HG03442 (cell line): ENCODE measurements around the gene PPRC1.

Experiments used
- ATAC-seq: cut with Tn5 transposase; IDR thresholded peaks from one replicate; pipeline ENCODE4 v1.9.1; 2021; ENCODE audit warnings: mild to moderate bottlenecking, moderate library complexity; ENCODE audit not compliant: unreplicated experiment

The PPRC1 gene

GRCh38 chr10:102118867-102119266 lies 14.0 kb upstream of the PPRC1 start:
- no peak for ATAC-seq

GRCh38 chr10:102119417-102120141 lies 13.3 kb upstream of the PPRC1 start:
- no peak for ATAC-seq

- ATAC-seq, result peak; percentile 66
These were observed 12.5 kb upstream of the PPRC1 start, which contains the start of gene LDB1 for GRCh38 chr10:102120142-102120990. TSS of gene LDB1 (minus strand) at chr10:102120368. CDS start at chr10:102120110, 258 bp downstream.

- no peak for ATAC-seq
These were observed 11.7 kb upstream of the PPRC1 start for GRCh38 chr10:102120991-102121738.

GRCh38 chr10:102121739-102122372 lies 11.0 kb upstream of the PPRC1 start:
- ATAC-seq, result no peak

- ATAC-seq, result no peak
These were observed 10.4 kb upstream of the PPRC1 start for GRCh38 chr10:102122450-102122849.

GRCh38 chr10:102123223-102123622 lies 9.6 kb upstream of the PPRC1 start:
- ATAC-seq, result no peak

GRCh38 chr10:102131286-102132170 lies 1.3 kb upstream of the PPRC1 start:
- no peak for ATAC-seq

GRCh38 chr10:102132193-102132562 lies 662 bp upstream of the PPRC1 start:
- no peak for ATAC-seq

GRCh38 chr10:102133373-102134195 lies 744 bp downstream of the PPRC1 start:
- ATAC-seq, result peak; percentile 19

- ATAC-seq, result no peak
These were observed 1.6 kb downstream of the PPRC1 start for GRCh38 chr10:102134416-102134815.

- ATAC-seq, result no peak
These were observed 3.2 kb downstream of the PPRC1 start for GRCh38 chr10:102135956-102136526.

- no peak for ATAC-seq
These were observed 6.7 kb downstream of the PPRC1 start for GRCh38 chr10:102139281-102140110.

GRCh38 chr10:102140218-102140617 lies 7.4 kb downstream of the PPRC1 start:
- no peak for ATAC-seq

GRCh38 chr10:102140913-102141540 lies 8.2 kb downstream of the PPRC1 start:
- ATAC-seq, result no peak

GRCh38 chr10:102141583-102142107 lies 8.8 kb downstream of the PPRC1 start:
- no peak for ATAC-seq

- ATAC-seq, result no peak
These were observed 14.2 kb downstream of the PPRC1 start for GRCh38 chr10:102146971-102147428.
